Left renal cortex interstitium (tissue), 4 donors: ENCODE data around the gene GAB2. TPM values are rescaled to one million over a fixed set of nuclear protein-coding genes. Genes with fewer than 3 reads are reported as not detected.
"Not testable (repeated sequence)": the region's sequence is repeated elsewhere in the genome, so short reads cannot be mapped to it uniquely, and the experiment has no call there.

Source experiments
- DNase-seq, 4 donors: peaks; one replicate each; pipeline ENCODE4 v3.0.0-alpha.2; 2013; ENCODE audit warnings: low read depth in 4 of 4, low spot score in 2 of 4, missing footprints in 1 of 4
- polyA plus RNA-seq, 4 donors: library from polyadenylated mRNA; unstranded; fragments of 120-200 nt; gene quantifications; one replicate each; pipeline ENCODE4 v1.2.1, GENCODE V29; 2013; ENCODE audit not compliant: insufficient read length in 4 of 4

The GAB2 gene
- polyA plus RNA-seq, 4 donors = 17.0 to 19.1 (median 18.7) TPM

GRCh38 chr11:78290293-78291176 is 127.1 kb downstream of the GAB2 start:
- no peak for DNase-seq

- no peak for DNase-seq
Observed at GRCh38 chr11:78289552-78290292, 127.9 kb downstream of the GAB2 start.

GRCh38 chr11:78284260-78284659 is 133.4 kb downstream of the GAB2 start:
- no peak for DNase-seq

- DNase-seq = no peak
Observed at GRCh38 chr11:78282821-78283220, 134.8 kb downstream of the GAB2 start.

- DNase-seq = no peak
Observed at GRCh38 chr11:78281511-78281910, 136.1 kb downstream of the GAB2 start.

- peak in 1 of 4 donors; percentile 21 for DNase-seq
Observed at GRCh38 chr11:78277314-78277994, 140.2 kb downstream of the GAB2 start.

GRCh38 chr11:78276311-78276710 is 141.3 kb downstream of the GAB2 start:
- DNase-seq = no peak

GRCh38 chr11:78274739-78275138 is 142.9 kb downstream of the GAB2 start:
- DNase-seq = no peak

- DNase-seq = not testable (repeated sequence)
Observed at GRCh38 chr11:78272625-78273269, 144.9 kb downstream of the GAB2 start.

GRCh38 chr11:78271801-78272200 is 145.8 kb downstream of the GAB2 start:
- not testable (repeated sequence) for DNase-seq

GRCh38 chr11:78270971-78271370 is 146.6 kb downstream of the GAB2 start:
- no peak for DNase-seq

GRCh38 chr11:78269806-78270205 is 147.8 kb downstream of the GAB2 start:
- no peak for DNase-seq

GRCh38 chr11:78268591-78269410 is 148.8 kb downstream of the GAB2 start:
- peak in 1 of 4 donors; percentile 24 for DNase-seq

GRCh38 chr11:78266451-78266850 is 151.2 kb downstream of the GAB2 start:
- DNase-seq = no peak

- DNase-seq = no peak
Observed at GRCh38 chr11:78265326-78265725, 152.3 kb downstream of the GAB2 start.

GRCh38 chr11:78262691-78263090 is 154.9 kb downstream of the GAB2 start:
- DNase-seq = peak in 2 of 4 donors; percentile 31 to 32

- no peak for DNase-seq
Observed at GRCh38 chr11:78262238-78262637, 155.4 kb downstream of the GAB2 start.

GRCh38 chr11:78261828-78262227 is 155.8 kb downstream of the GAB2 start:
- DNase-seq = no peak

- no peak for DNase-seq
Observed at GRCh38 chr11:78261367-78261766, 156.3 kb downstream of the GAB2 start.
